Measurements from ENCODE around the gene DNM2.
"Not testable (repeated sequence)": the region's sequence is repeated elsewhere in the genome, so short reads cannot be mapped to it uniquely, and the experiment has no call there.

The DNM2 gene

GRCh38 chr19:10838377-10838776, 120.5 kb downstream of the DNM2 start:
- DNase-seq (ENCODE audit: low spot score) = no peak

- no peak for DNase-seq (ENCODE audit: low spot score)
These were observed 121.5 kb downstream of the DNM2 start for GRCh38 chr19:10839114-10840050.

- no peak for DNase-seq (ENCODE audit: low spot score)
These were observed 124.9 kb downstream of the DNM2 start for GRCh38 chr19:10842788-10843187.

GRCh38 chr19:10846500-10847202, 128.8 kb downstream of the DNM2 start:
- DNase-seq (ENCODE audit: low spot score) = no peak

- DNase-seq (ENCODE audit: low spot score) = no peak
These were observed 130.5 kb downstream of the DNM2 start, which contains the start of gene C19orf38 for GRCh38 chr19:10848230-10848856. TSS of gene C19orf38 (plus strand) at chr19:10848415. CDS start at chr19:10848509, 94 bp downstream.

- no peak for DNase-seq (ENCODE audit: low spot score)
These were observed 132.8 kb downstream of the DNM2 start for GRCh38 chr19:10850631-10851030.

GRCh38 chr19:10852098-10852800, 134.4 kb downstream of the DNM2 start:
- no peak for DNase-seq (ENCODE audit: low spot score)

GRCh38 chr19:10852941-10853340, 135.1 kb downstream of the DNM2 start:
- no peak for DNase-seq (ENCODE audit: low spot score)

- DNase-seq (ENCODE audit: low spot score) = no peak
These were observed 136.6 kb downstream of the DNM2 start for GRCh38 chr19:10854350-10855089.

GRCh38 chr19:10855879-10856522, 138.1 kb downstream of the DNM2 start:
- peak; percentile 35 for DNase-seq (ENCODE audit: low spot score)

GRCh38 chr19:10856899-10857298, 139.0 kb downstream of the DNM2 start:
- DNase-seq (ENCODE audit: low spot score) = not testable (repeated sequence)

GRCh38 chr19:10858204-10858828, 140.4 kb downstream of the DNM2 start:
- peak; percentile 20 for DNase-seq (ENCODE audit: low spot score)

GRCh38 chr19:10861103-10861651, 143.3 kb downstream of the DNM2 start:
- peak; percentile 43 for DNase-seq (ENCODE audit: low spot score)

GRCh38 chr19:10862561-10863106, 144.8 kb downstream of the DNM2 start:
- DNase-seq (ENCODE audit: low spot score) = no peak

GRCh38 chr19:10863107-10863717, 145.3 kb downstream of the DNM2 start:
- no peak for DNase-seq (ENCODE audit: low spot score)

GRCh38 chr19:10864538-10864899, 146.6 kb downstream of the DNM2 start:
- peak; percentile 82 for DNase-seq (ENCODE audit: low spot score)

GRCh38 chr19:10866495-10866894, 148.6 kb downstream of the DNM2 start:
- DNase-seq (ENCODE audit: low spot score) = no peak

- DNase-seq (ENCODE audit: low spot score) = no peak
These were observed 151.1 kb downstream of the DNM2 start for GRCh38 chr19:10868872-10869547.

- not testable (repeated sequence) for DNase-seq (ENCODE audit: low spot score)
These were observed 152.0 kb downstream of the DNM2 start for GRCh38 chr19:10869872-10870311.

Data from CD4-positive, alpha-beta T cell treated with Interleukin-2 at 100 ng/mL for 4 hours (primary cell).